Esophagus (tissue), 2 donors: ENCODE data around the gene AOPEP. TPM values are rescaled to one million over a fixed set of nuclear protein-coding genes. Genes with fewer than 3 reads are reported as not detected.

ENCODE experiments used
- H3K27ac ChIP-seq, 2 donors: one replicate each; pipeline ENCODE4 v1.5.1; 2013; ENCODE audit warnings: low read depth in 2 of 2, mild to moderate bottlenecking in 2 of 2, inconsistent platforms in 1 of 2, low read length in 1 of 2, moderate library complexity in 1 of 2
- H3K27me3 ChIP-seq, 2 donors: one replicate each; pipeline ENCODE4 v1.6.1; 2013; ENCODE audit warnings: low read length in 2 of 2, control low read depth in 1 of 2, mild to moderate bottlenecking in 1 of 2; ENCODE audit not compliant: insufficient read depth in 2 of 2, control insufficient read depth in 1 of 2
- H3K36me3 ChIP-seq, 2 donors: one replicate each; pipeline ENCODE4 v1.6.1; 2013; ENCODE audit warnings: low read length in 1 of 2; ENCODE audit not compliant: control insufficient read depth in 2 of 2, insufficient read depth in 2 of 2
- H3K4me1 ChIP-seq, 2 donors: one replicate each; pipeline ENCODE4 v1.6.1; 2013; ENCODE audit warnings: low read length in 1 of 2; ENCODE audit not compliant: control insufficient read depth in 2 of 2, insufficient read depth in 2 of 2
- H3K4me3 ChIP-seq, 2 donors: one replicate each; pipeline ENCODE4 v1.5.1; 2013; ENCODE audit warnings: low read length in 2 of 2, mild to moderate bottlenecking in 2 of 2, low read depth in 1 of 2, moderate library complexity in 1 of 2
- H3K9me3 ChIP-seq, 2 donors: one replicate each; pipeline ENCODE4 v1.6.1; 2013; ENCODE audit warnings: mild to moderate bottlenecking in 2 of 2, low read depth in 1 of 2, low read length in 1 of 2, moderate library complexity in 1 of 2; ENCODE audit not compliant: control insufficient read depth in 2 of 2, insufficient read depth in 1 of 2
- WGBS, 2 donors: extraction: QIAGEN DNeasy Blood & Tissue Kit; methylation state at CpG; one replicate each; pipeline ENCODE4 v1.1.7; 2013; 5-methylcytosine and 5-hydroxymethylcytosine counted together
- polyA plus RNA-seq, 2 donors: library from polyadenylated mRNA; stranded (reverse); fragments of 200-250 nt; gene quantifications; one replicate each; pipeline ENCODE4 v1.2.3, GENCODE V29; 2013
- donor health status: healthy with polysubstance abuse.
- donor health status: Bipolar disorder and iron deficiency.

The AOPEP gene
- polyA plus RNA-seq, 2 donors, result 99.6 to 111 TPM

DNA sequence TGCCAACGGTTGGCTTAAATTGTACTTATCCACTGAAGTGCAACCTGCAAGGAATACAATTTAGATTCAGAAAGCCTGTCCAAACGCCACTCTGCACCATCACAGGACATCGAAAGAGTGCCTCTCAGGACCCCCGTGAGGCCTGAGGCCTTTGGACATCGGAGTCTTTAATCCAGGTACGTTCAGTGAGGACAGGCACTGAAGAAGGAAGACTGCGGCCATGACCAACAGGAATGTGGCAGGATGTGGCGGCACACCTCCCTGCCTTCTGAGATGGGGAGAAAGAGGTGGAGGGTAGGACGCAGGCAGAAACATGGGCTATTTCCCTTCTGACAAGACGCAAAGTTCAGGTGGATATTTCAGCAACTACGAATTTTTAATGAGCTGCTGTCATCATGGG lies 385.2 kb downstream of the AOPEP start:
- Histone ChIP-seq H3K4me1 (peaks cover 0 to 13% of the 10 kb centered on the region in 2 donors), H3K9me3 (no peaks in the 10 kb centered on the region), H3K27me3 (no peaks in the 10 kb centered on the region), H3K27ac (no peak overlapping the region), H3K4me3 (no peak overlapping the region), H3K36me3 (peaks cover 3 to 22% of the 10 kb centered on the region in 2 donors)
- WGBS, 2 donors, result 92 to 95% methylated on average over 11 of the region's 11 CpGs

DNA sequence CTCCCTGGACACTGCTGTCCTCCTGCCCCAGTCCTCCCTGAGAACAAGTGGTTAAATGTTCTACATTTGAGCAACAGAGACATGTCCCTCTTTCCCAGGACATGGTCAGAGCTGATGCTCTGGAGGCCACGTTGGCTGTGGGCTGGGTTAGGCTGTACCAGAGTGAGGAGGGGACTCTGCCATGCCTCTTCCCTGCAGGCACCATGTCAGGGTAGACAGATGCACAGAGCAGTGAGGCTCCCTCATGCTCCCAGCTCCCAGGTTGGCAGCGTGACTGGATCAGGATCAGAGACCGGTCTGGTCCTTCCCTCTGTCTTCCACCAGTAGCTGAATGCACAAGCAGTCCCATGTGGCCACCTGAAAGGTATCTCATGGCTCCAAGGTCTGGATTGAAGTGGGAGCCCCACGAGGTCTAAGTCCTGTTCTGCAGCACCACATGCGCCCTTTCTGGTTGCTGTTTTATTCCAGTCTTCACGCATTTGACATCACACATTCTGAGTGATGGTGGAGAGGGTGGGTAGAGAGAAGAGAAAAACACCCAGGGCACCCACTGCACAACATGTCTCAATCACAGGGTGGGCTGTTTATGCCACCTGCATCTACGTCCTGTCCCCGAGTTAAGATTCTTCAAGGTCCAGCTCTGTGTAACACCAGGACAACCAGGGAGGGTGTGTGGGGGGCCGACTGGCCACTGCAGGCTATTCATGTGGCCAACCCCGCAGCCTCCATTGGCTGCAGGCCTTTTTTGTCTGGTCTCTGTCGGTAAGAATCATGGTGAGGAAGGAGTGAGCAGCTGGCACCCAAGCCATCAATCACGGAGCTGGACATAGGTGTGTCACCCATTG lies 386.2 kb downstream of the AOPEP start:
- Histone ChIP-seq H3K27me3 (no peaks in the 10 kb centered on the region), H3K36me3 (peaks cover 3 to 18% of the 10 kb centered on the region in 2 donors), H3K9me3 (no peaks in the 10 kb centered on the region), H3K4me3 (no peak overlapping the region), H3K4me1 (peaks cover 0 to 12% of the 10 kb centered on the region in 2 donors), H3K27ac (no peak overlapping the region)
- WGBS, 2 donors, result 90 to 92% methylated on average over 12 of the region's 12 CpGs

DNA sequence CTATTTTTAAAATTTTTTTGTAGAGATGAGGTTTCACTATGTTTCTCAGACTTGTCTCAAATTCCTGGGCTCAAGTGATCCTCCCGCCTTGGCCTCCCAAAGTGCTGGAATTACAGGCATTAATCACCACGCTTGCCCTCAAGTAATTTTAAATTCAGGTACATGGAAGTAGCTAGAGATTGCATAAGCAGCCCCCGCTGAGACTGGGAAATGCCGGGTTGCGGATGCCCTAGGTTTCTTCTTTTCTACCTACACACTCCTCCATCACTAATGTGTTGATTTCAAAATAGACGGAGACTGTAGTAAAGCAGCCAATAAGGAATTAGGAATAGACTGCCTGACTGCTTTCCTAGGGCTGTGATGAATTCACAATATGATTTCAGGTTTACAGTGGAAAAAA lies 388.6 kb downstream of the AOPEP start:
- WGBS, 2 donors, result 75 to 82% methylated on average over 6 of the region's 6 CpGs
- Histone ChIP-seq H3K27me3 (no peaks in the 10 kb centered on the region), H3K27ac (no peak overlapping the region), H3K4me3 (no peak overlapping the region), H3K36me3 (peaks cover 3 to 16% of the 10 kb centered on the region in 2 donors), H3K4me1 (peaks cover 0 to 8% of the 10 kb centered on the region in 2 donors), H3K9me3 (no peaks in the 10 kb centered on the region)

DNA sequence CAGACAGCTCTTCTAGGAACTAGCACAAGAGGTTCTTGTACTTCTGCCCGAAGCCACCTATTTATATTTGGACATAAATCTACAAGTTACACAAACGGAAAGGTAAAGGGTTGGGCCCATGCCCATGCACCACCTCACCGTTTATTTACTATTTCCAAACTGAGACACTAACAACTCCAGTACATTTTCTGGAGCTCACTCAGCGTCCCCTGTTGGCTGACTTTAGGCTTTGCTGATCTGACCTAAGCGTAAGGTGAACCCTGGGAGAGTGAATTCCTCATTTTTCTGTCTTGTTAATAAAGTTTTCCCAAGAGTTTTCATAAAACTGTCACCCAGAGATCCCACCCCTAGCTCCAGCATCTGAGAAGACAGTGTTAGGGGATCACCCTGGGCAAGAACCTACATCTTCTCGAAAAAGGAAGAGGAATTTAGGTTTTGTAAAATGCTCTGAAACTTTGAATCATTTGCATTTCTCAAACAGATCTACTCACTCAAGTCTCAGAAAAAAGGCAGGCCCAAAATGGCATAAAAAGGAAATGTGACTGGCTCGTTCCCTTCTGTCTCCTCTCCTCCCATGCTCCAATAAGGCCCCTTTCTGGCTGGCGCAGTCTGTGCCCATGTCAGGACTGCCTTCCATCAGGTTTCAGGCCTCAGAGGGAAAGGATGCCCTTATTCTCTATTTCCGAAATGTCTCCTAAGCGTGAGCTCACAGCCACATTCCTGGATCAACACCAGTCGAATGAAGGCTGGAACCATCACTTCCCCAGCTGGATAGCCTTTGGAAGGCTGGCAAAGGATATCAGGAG lies 389.7 kb downstream of the AOPEP start:
- H3K4me1 ChIP-seq, result peaks cover 0 to 8% of the 10 kb centered on the region in 2 donors
- H3K27ac ChIP-seq, result peak overlapping the region; percentile 72 to 77
- WGBS, 2 donors, result 55 to 62% methylated on average over 11 of the region's 11 CpGs

DNA sequence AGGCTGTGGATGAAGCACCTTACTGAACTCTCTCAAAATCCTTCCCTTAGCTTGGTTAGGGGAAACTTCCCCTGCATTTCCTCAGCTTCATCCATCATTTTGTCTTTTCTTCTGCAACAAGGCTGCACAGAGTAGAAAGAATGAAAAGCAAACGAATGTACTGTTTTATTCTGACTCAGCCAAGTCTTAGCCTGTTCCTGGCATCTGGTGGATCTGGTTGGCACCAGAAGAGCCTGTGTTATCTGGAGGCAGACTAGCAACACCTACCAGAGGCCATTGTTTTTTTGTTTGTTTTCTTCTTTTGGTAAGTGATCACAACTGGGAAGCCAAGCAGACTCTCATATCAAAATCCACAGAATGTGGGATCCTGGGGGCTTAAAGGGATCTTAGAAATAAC lies 390.3 kb downstream of the AOPEP start:
- 19 to 23% methylated on average over 1 of the region's 1 CpG for WGBS, 2 donors
- Histone ChIP-seq H3K4me3 (no peak overlapping the region), H3K36me3 (peaks cover 3 to 10% of the 10 kb centered on the region in 2 donors), H3K27ac (peak overlapping the region; percentile 72 to 77), H3K4me1 (peaks cover 0 to 8% of the 10 kb centered on the region in 2 donors), H3K27me3 (no peaks in the 10 kb centered on the region), H3K9me3 (no peaks in the 10 kb centered on the region)

More for the DNA sequence above, 389.7 kb downstream of the AOPEP start:
- Histone ChIP-seq H3K36me3 (peaks cover 3 to 12% of the 10 kb centered on the region in 2 donors), H3K9me3 (no peaks in the 10 kb centered on the region), H3K27me3 (no peaks in the 10 kb centered on the region), H3K4me3 (no peak overlapping the region)

DNA sequence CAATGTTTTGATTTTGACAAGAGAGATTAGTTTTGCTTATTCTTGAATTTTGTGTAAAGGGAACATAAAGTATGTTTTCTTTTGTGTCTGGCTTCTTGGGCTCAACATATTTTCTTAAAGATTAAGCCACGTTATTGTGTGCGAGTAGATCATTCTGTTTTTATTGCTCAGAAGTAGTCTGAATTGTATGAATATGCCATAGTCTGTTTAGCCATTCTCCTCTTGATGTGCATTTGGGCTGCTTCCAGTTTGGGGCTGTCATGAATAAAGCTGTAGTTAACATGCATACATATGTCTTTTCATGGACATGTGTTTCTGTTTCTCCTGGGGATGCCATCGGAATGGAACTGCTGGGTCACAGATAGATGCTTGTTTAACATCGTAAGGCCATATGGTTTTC lies 392.1 kb downstream of the AOPEP start:
- 53 to 67% methylated on average over 4 of the region's 4 CpGs for whole genome bisulfite sequencing, 2 donors
- no peak overlapping the region for H3K4me3 ChIP-seq
- no peaks in the 10 kb centered on the region for H3K9me3 ChIP-seq
- peaks cover 0 to 8% of the 10 kb centered on the region in 2 donors for H3K4me1 ChIP-seq
- H3K27me3 ChIP-seq, result no peaks in the 10 kb centered on the region
- no peak overlapping the region for H3K27ac ChIP-seq
- peaks cover 0 to 3% of the 10 kb centered on the region in 2 donors for H3K36me3 ChIP-seq

DNA sequence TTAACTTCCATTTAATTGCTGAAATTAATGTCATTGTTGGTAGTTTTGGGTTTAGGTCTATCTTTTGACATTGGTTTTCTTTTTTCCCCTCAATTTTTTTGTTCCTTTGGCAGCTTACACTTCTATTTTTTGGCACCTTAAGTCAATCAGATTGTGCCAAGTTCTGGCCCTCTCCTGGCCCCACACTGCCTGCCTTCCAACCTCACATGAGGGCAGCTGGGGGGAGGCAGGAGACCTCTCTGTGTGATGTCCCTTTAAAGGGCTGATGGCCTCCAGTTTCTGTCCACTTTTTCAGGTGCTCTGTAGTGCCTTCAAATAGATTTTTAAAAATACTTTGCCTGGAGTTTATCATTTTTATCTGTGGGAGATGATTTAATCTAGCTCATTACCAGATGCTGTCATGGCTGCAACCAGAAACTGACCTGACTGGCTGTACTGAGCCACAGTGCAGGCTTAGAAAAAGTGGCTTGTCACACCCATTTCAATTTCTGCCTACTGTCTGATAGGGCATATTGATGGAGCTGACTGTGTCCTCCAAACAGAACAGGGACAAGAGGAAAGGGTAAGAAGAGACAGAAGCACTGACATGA lies 394.4 kb downstream of the AOPEP start:
- peaks cover 0 to 11% of the 10 kb centered on the region in 2 donors for H3K4me1 ChIP-seq
- H3K9me3 ChIP-seq, result no peaks in the 10 kb centered on the region
- H3K36me3 ChIP-seq, result no peaks in the 10 kb centered on the region
- no peak overlapping the region for H3K4me3 ChIP-seq
- H3K27ac ChIP-seq, result peak overlapping the region in 1 of 2 donors; percentile 70
- H3K27me3 ChIP-seq, result no peaks in the 10 kb centered on the region

DNA sequence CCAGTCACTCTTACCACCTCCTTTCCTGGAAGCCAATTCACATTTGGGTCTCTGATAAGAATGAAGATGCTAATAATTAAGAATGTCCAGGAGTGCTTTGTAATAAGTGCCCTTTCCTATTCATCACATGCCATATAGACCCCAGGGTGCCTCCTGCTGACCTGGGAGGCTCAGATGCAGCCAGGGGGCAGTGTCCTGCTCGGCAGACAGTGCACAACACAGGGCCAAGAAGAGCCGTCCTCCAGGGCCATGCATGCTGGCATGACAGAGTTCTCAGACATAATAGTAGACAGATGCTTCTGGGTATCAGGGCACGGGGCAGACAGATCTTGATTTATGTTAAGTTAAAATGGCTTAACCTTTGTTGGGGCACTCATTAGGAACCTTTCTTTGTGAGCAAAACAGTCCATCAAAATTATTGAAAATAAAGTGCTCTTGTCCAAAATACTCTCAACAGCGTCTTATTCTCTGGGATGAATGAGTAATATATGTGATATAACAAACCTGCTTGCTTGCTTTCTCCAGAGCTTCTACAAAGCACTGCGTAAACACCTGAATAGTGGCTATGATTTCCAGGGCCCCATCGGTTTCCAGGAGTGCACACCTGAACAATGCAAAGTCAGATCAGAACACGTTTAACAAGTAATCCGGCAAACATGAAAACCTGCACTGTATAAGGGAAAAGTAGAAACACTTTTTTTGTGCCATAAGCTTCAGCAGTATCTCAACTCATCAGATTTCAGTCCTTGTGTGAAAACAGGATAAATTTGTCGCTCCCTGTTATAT lies 398.3 kb downstream of the AOPEP start:
- Histone ChIP-seq H3K27ac (peak overlapping the region; percentile 89 to 90), H3K27me3 (no peaks in the 10 kb centered on the region), H3K36me3 (no peaks in the 10 kb centered on the region), H3K4me1 (peaks cover 0 to 9% of the 10 kb centered on the region in 2 donors), H3K4me3 (no peak overlapping the region), H3K9me3 (no peaks in the 10 kb centered on the region)
- 48 to 57% methylated on average over 9 of the region's 9 CpGs for WGBS, 2 donors

DNA sequence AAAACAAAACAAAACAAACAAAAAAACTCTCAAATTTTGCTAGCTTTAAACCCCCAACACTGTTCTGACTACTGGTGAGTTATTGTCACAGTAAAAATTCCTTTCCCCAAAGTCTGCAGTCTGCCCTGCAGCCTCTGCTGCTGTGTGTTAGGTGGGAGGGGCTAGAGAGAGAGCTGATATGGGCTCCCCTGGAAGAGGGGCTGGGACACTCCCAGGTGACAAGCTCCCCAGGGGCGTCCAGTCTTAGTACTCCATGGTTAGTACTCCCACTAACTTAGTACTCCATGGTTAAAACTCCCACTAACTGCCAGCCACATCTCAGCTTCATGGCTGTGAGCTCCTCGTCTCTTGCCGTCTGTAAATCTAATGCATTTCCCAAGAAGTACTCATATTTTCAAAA lies 399.2 kb downstream of the AOPEP start:
- H3K4me3 ChIP-seq, result no peak overlapping the region
- no peaks in the 10 kb centered on the region for H3K36me3 ChIP-seq
- WGBS, 2 donors, result 64 to 67% methylated on average over 3 of the region's 3 CpGs
- no peaks in the 10 kb centered on the region for H3K27me3 ChIP-seq
- no peaks in the 10 kb centered on the region for H3K9me3 ChIP-seq
- H3K4me1 ChIP-seq, result peaks cover 0 to 9% of the 10 kb centered on the region in 2 donors
- peak overlapping the region; percentile 90 to 91 for H3K27ac ChIP-seq
